HepG2 (cell line): ENCODE data around the gene C11orf68. TPM values are rescaled to one million over a fixed set of nuclear protein-coding genes. Genes with fewer than 3 reads are reported as not detected.

ENCODE experiments used
- BHLHE40 ChIP-seq: IDR thresholded peaks from 2 replicates; pipeline ENCODE4 v1.6.1; 2011; ENCODE audit warnings: low read length, improper control_type of control experiment
- ETV6 ChIP-seq: sonication (generic); formaldehyde crosslinking; conservative IDR thresholded peaks from 2 replicates; pipeline ENCODE4 v1.4.0; 2020; ENCODE audit warnings: missing genetic modification reagents
- FLYWCH1 ChIP-seq: sonication (generic); formaldehyde crosslinking; IDR thresholded peaks from 2 replicates; pipeline ENCODE4 v1.8.1; 2023; ENCODE audit warnings: mild to moderate bottlenecking, missing genetic modification reagents
- HNF4G ChIP-seq, 2 experiments: sonication (generic) in 1 of 2; formaldehyde crosslinking in 1 of 2; IDR thresholded peaks; 2 replicates each; pipeline versions ENCODE4 v1.4.0 to v1.6.1; 2011 to 2020; ENCODE audit warnings: borderline replicate concordance in 2 of 2, low read depth in 2 of 2, mild to moderate bottlenecking in 2 of 2, low read length in 1 of 2, missing genetic modification reagents in 1 of 2, moderate library complexity in 1 of 2
- MAFG ChIP-seq: sonication (generic); formaldehyde crosslinking; IDR thresholded peaks from 2 replicates; pipeline ENCODE4 v1.5.1; 2020; ENCODE audit warnings: mild to moderate bottlenecking, missing genetic modification reagents
- MATR3 ChIP-seq: sonication (generic); formaldehyde crosslinking; IDR thresholded peaks from 2 replicates; pipeline ENCODE4 v1.4.0; 2020; ENCODE audit warnings: missing genetic modification reagents
- MXD1 ChIP-seq: sonication (generic); formaldehyde crosslinking; IDR thresholded peaks from 2 replicates; pipeline ENCODE4 v1.4.0; 2020; ENCODE audit warnings: mild to moderate bottlenecking, missing genetic modification reagents
- RFXAP ChIP-seq: sonication (generic); formaldehyde crosslinking; IDR thresholded peaks from 2 replicates; pipeline ENCODE4 v1.4.0; 2020; ENCODE audit warnings: missing genetic modification reagents, borderline replicate concordance
- STAT5B ChIP-seq: sonication (generic); formaldehyde crosslinking; IDR thresholded peaks from 2 replicates; pipeline ENCODE4 v1.4.0; 2020; ENCODE audit warnings: missing genetic modification reagents
- TAF15 ChIP-seq: fragments of 200-400 bp; formaldehyde crosslinking; IDR thresholded peaks from one replicate; pipeline ENCODE4 v1.6.1; 2018; ENCODE audit warnings: mild to moderate bottlenecking, low read depth, low read length; ENCODE audit not compliant: poor library complexity, severe bottlenecking
- TP53 ChIP-seq: sonication (generic); formaldehyde crosslinking; conservative IDR thresholded peaks from 2 replicates; pipeline ENCODE4 v1.4.0; 2020; ENCODE audit warnings: missing genetic modification reagents
- U2AF1 ChIP-seq: fragments of 200-400 bp; formaldehyde crosslinking; optimal IDR thresholded peaks from 2 replicates; pipeline ENCODE3; 2017; ENCODE audit warnings: mild to moderate bottlenecking, low read depth, low read length
- ZFP62 ChIP-seq: sonication (generic); formaldehyde crosslinking; IDR thresholded peaks from 2 replicates; pipeline ENCODE4 v1.4.0; 2020; ENCODE audit warnings: missing genetic modification reagents
- ZHX1 ChIP-seq: sonication (generic); formaldehyde crosslinking; IDR thresholded peaks from 2 replicates; pipeline ENCODE4 v1.8.1; 2022; ENCODE audit warnings: low read depth, mild to moderate bottlenecking, missing genetic modification reagents
- ZMAT5 ChIP-seq: sonication (generic); formaldehyde crosslinking; IDR thresholded peaks from 2 replicates; pipeline ENCODE4 v1.5.0; 2020; ENCODE audit warnings: mild to moderate bottlenecking, low read depth, missing genetic modification reagents, borderline replicate concordance
- ZNF224 ChIP-seq: sonication (generic); formaldehyde crosslinking; IDR thresholded peaks from 2 replicates; pipeline ENCODE4 v1.5.0; 2020; ENCODE audit warnings: mild to moderate bottlenecking, missing genetic modification reagents
- ZNF260 ChIP-seq: sonication (generic); formaldehyde crosslinking; IDR thresholded peaks from 2 replicates; pipeline ENCODE4 v1.4.0; 2020; ENCODE audit warnings: missing genetic modification reagents, low read depth, mild to moderate bottlenecking, borderline replicate concordance
- ZNF335 ChIP-seq: sonication (generic); formaldehyde crosslinking; IDR thresholded peaks from 2 replicates; pipeline ENCODE4 v1.4.0; 2020; ENCODE audit warnings: missing genetic modification reagents
- ZNF652 ChIP-seq: IDR thresholded peaks from 2 replicates; pipeline ENCODE4 v1.6.1; 2016; ENCODE audit warnings: low read depth, borderline replicate concordance
- ZSCAN22 ChIP-seq: sonication (generic); formaldehyde crosslinking; IDR thresholded peaks from 2 replicates; pipeline ENCODE4 v1.4.0; 2020; ENCODE audit warnings: mild to moderate bottlenecking, missing genetic modification reagents
- polyA plus RNA-seq, 8 experiments: library from polyadenylated mRNA; depleted of rRNA in 3 of 8; stranded (reverse) in 7 of 8; unstranded in 1 of 8; fragments of >200 nt; fragmentation: Illumina TruSeq in 4 of 8; extraction: Trizol in 4 of 8; gene quantifications; 2 replicates each; pipeline versions ENCODE4 v1.2.1 to v1.2.3, GENCODE V29; 2011 to 2016; ENCODE audit warnings: low read depth in 4 of 8, missing spikeins in 1 of 8, mixed read lengths in 1 of 8; ENCODE audit not compliant: insufficient read depth in 1 of 8
- total RNA-seq, 5 experiments: library from RNA; depleted of rRNA; stranded (reverse); fragments of >200 nt; fragmentation: Illumina TruSeq; extraction: Trizol; gene quantifications; 2 replicates each; pipeline ENCODE4 v1.2.3, GENCODE V29; 2016; ENCODE audit warnings: low read depth in 1 of 5

Gene C11orf68
- total and polyA plus RNA-seq, 2 of the 13 experiments (the other 11 are each of a cell fraction or from before 2014, with no cell fraction given): 8.4 to 28.3 TPM

GRCh38 chr11:65961267-65962140 is 42.6 kb upstream of the C11orf68 start, which contains the start of gene SART1 (continued):
- TF ChIP-seq MAFG (no peak), MXD1 (CRISPR knock-in tag) (peak; percentile 54; the same call in 1 of the 2 replicates), RFXAP (0 out of 2 replicates have a peak, but pooled peaks have one; percentile 38), FLYWCH1 (CRISPR knock-in tag) (no peak), ZSCAN22 (CRISPR knock-in tag) (no peak), TP53 (CRISPR knock-in tag) (no peak; the same call in 1 of the 2 replicates), ZNF260 (no peak), ZNF335 (CRISPR knock-in tag) (peak; percentile 69; the same call in 1 of the 2 replicates), MATR3 (CRISPR knock-in tag) (no peak), STAT5B (CRISPR knock-in tag) (no peak), U2AF1 (no peak), ZNF652 (CRISPR knock-in tag) (peak; percentile 59; the same call in 1 of the 2 replicates), ZFP62 (CRISPR knock-in tag) (no peak), ZHX1 (CRISPR knock-in tag) (no peak), HNF4G (IDR thresholded peaks at IDR 0.05; ENCODE audit: borderline replicate concordance, low read depth, low read length) (no peak), HNF4G (CRISPR knock-in tag; IDR thresholded peaks at IDR 0.05; ENCODE audit: borderline replicate concordance, low read depth) (peak; percentile 53; the same call in 1 of the 2 replicates), ZNF224 (no peak), BHLHE40 (no peak), ZMAT5 (CRISPR knock-in tag) (no peak), TAF15 (no peak), ETV6 (CRISPR knock-in tag) (peak; percentile 63; the same call in 1 of the 2 replicates)
- TF ChIP-seq, all 625 proteins: peak for 252
